Measurements from ENCODE around the gene SCIMP.

- TF ChIP-seq CTCF (IDR thresholded peaks at IDR 0.05) (no peak), POLR2A (IDR thresholded peaks at IDR 0.05) (no peak)
Observed at GRCh38 chr17:5262416-5262991, 27.8 kb upstream of the SCIMP start.

All from right lobe of liver (tissue), 4 donors.